ENCODE results near the gene AKIRIN1.
"Not testable (repeated sequence)": the region's sequence is repeated elsewhere in the genome, so short reads cannot be mapped to it uniquely, and the experiment has no call there.

- not testable (repeated sequence) for TF ChIP-seq CTCF (IDR thresholded peaks at IDR 0.05); ZFX (IDR thresholded peaks at IDR 0.05; ENCODE audit: borderline replicate concordance)
Measured at GRCh38 chr1:38979380-38979779, 11.7 kb upstream of the AKIRIN1 start.

Measured in 22Rv1 (cell line).